NCI-H82 treated with DMSO at 0.1 percent for 48 hours (cell line): ENCODE data around the gene OR1I1.
"Not testable (repeated sequence)": the region's sequence is repeated elsewhere in the genome, so short reads cannot be mapped to it uniquely, and the experiment has no call there.

Source experiments
- DNase-seq: peaks from one replicate; lab custom pipeline; 2025; ENCODE audit not compliant: unreplicated experiment; lab: John Stamatoyannopoulos, UW

The OR1I1 gene, protein sequence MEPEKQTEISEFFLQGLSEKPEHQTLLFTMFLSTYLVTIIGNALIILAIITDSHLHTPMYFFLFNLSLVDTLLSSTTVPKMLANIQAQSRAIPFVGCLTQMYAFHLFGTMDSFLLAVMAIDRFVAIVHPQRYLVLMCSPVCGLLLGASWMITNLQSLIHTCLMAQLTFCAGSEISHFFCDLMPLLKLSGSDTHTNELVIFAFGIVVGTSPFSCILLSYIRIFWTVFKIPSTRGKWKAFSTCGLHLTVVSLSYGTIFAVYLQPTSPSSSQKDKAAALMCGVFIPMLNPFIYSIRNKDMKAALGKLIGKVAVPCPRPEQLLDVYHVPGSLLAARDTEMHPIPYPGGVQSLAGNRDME

DNA sequence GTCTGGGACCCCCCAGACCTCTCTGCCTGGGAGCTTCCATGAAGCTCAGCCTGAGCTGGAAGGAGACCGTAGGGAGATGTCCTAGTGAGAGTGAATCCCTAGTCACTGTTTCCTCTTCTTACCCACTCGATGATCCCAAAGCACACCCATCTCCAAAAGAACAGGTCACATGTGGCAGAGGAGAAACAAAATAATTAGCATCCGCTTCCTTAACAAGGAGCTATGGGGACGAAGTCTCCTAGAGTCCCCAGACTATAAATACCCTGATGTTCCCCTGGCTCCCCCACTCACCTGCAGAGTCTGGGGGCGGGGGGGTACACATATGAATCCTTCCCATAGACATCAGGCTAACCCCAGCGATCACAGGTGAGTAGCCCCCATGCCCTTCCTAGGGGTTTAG is at the start of gene OR1I1:
Gene OR1I1, plus strand, starts transcription at position 301 of the 400 bp plus-strand sequence. CDS start 4,855 bp downstream, outside the sequence.
- no peak for DNase-seq

DNA sequence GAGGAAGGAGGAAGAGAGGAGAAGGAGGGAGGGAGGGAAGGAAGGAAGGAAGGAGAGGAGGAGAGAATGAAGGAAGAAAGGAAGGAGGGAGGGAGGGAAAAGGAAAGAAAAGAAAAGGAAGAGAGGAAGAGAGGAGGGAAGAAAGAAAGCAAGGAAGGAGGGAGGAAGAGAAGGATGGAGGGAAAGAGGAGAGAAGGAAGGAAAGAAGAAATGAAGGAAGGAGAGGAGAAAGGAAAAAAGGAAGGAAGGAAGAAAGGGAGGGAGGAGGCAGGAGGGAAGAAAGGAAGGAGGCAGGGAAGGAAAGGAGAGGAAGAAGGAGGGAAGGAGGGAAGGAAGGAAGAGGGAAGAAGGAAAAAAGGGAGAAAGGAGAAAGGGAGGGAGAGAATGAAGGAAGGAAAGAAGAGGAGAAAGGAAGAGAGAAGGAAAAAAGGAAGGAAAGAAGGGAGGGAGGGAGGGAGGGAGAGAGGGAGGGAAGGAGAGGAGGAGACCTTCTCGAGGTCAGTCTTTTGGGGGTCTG is 46.2 kb upstream of the OR1I1 start:
- DNase-seq: no peak

DNA sequence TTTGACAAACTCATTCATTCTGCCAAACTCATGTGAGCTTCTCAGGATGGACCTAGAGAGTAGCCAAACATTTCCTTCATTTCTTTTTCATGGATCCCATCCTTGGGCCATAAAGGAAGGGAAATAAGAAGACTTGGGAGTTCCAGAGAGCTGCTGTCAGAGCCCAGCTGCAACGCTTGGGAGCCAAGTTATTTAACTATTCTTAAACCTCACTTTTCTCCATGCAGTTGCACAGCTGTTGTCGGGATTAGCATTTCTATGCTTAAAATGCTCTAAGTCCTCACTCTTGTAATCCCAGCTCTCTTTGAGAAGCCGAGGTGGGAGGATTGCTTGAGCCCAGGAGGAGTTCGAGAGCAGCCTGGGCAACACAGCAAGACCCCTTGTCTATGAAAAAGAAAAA is 44.4 kb upstream of the OR1I1 start:
- no peak for DNase-seq

DNA sequence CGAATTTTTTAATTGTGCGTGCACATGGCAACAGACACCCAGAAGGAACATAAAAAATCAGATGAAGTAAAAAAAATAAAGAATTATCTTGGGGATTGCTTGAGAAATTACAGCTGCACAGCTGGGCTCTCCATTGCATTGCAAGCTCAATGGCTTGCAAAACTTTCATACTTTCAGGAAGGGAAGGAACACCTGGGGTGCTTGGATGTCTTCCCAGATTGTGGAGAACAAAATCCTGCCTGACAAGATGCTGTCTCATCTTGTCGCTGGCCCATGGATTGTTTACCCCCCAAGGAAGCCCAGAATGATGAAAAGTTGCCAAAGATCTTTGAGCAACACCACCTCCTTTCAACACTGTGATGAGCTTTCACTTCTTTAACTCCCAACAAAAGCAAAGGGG is 43.7 kb upstream of the OR1I1 start:
- DNase-seq: no peak

DNA sequence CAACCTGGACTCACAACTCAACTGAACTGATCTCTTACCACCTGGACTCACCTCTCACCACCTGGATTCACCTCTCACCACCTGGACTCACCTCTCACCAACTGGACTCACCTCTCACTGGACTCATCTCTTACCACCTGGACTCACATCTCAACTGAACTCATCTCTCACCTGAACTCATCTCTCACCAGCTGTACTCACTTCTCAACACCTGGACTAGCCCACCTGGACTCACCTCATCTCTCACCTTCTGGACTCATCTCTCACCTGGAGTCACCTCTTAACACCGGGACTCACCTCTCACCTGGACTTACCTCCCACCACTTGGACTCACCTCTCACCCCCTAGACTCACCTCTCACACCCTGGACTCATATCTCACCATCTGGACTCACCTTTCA is 40.0 kb upstream of the OR1I1 start:
- DNase-seq: no peak

DNA sequence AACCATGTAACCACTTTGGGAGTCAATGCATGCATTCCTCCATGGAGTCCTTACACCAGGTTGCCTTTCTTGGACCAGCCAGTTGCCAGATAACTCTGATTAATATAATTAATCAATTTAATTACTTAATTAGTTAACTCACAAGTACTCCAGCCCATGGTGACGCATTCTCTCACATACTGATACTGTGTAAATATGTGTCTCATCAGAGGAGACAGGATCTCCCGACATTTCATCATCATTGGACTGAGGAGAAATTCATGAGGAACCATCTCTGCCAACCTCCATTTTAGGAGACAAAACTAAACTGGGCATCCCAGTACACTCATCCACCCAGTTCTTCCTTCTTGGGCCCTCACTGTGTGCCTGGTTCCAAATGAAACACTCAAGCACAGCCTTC is 39.2 kb upstream of the OR1I1 start:
- no peak for DNase-seq

DNA sequence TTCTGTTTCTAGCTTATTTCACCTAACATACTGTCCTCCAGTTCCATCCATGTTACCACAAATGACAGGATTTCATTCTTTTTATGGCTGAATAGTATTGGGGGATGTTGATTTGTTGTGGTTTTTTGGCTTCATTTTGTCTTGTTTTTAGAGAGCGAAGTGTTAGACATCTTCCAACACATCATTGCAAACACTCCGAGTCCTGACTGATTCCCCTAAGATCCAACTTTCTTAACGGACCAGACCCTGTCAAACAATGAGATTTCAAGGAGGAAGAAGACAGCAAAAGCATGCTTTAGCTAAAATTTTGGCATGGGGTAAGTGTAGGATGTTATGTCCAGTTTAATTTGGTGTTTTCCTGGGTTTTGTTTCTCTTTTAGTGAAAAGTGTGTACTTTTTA is 36.5 kb upstream of the OR1I1 start:
- DNase-seq: no peak

DNA sequence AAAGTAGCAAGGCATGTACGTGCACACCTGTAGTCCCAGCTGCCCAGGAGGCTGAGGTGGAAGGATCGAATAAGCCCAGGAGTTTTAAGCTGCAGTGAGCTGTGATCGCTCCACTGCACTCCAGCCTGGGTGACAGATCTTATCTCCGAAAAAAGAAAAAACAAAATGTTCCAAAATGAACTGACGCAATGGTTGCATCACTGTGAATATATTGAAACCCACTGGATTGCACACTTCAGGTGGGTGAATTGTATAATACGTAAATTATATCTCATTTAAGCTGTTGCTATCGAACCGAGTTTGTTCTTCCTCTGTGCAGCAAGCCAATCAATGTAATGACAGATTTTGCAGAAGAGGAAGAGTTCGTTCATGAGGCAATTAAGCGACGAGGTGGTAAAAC is 34.3 kb upstream of the OR1I1 start:
- no peak for DNase-seq

DNA sequence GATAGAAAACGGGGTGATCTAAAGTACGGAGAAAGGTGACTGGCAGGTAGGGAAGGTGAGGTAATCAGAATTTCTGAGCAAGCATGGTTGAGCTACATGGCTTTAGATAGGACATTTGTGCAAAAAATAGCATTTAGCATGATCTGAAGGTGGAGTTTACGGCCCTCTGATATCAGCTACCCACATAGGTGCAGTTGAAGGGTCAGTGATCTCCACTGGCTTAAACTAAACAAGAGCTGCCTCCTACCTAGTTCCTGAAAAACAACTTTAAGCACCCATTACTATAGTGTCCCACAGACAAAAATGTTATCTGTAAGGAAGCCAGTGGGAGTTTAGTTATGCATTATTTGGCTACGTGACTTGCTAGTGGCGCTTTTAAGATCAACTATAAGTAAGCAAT is 33.9 kb upstream of the OR1I1 start:
- DNase-seq: no peak

DNA sequence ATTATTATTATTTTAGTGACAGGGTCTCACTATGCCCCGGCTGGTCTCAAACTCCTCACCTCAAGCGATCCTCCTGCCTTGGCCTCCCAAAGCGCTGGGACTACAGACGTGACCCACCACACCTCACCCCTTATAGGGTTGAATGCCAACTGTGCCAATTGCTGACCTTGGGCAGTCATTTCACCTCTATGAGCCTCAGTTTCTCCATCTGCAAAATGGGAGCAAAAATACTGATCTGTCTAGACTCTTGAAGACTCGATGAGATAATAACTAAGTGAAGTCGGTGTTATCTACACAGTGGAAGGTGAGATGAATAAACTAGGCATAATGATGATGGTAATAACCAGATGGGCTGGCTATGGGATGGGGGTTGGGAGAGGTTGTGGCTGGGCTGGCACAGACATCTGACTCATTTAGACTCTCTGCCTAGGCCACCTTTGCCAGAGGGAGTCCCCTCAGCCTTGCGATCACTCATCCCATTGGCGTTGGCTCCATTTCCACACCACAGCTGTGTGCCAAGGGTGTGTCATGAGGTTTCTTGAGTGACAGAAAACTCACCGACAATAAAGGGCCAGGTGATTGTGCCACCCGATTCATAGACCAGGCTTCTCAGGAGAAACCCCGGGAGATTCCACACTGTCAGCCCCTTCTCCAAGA is 33.0 kb upstream of the OR1I1 start, which contains the start of gene CASP14:
Gene CASP14, plus strand, starts transcription at position 596 of the 657 bp plus-strand sequence. CDS start 2,772 bp downstream, outside the sequence.
- no peak for DNase-seq

DNA sequence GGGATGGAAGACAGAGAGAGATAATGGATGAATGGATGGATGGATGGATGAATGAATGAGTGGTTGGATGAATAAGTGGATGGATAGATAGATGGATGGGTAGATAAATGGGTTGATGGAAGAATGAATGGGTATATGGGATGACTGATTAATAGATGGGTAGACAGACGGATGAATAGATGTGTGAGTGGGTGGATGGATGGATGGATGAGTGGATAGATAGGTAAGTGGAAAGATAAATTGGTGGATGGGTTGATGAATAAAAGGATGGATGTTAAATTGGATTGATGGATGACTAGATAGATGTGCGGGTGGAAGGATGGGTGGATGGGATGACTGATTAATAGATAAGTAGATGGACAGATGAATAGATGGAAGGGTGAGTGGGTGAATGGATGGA is 31.4 kb upstream of the OR1I1 start:
- no peak for DNase-seq

DNA sequence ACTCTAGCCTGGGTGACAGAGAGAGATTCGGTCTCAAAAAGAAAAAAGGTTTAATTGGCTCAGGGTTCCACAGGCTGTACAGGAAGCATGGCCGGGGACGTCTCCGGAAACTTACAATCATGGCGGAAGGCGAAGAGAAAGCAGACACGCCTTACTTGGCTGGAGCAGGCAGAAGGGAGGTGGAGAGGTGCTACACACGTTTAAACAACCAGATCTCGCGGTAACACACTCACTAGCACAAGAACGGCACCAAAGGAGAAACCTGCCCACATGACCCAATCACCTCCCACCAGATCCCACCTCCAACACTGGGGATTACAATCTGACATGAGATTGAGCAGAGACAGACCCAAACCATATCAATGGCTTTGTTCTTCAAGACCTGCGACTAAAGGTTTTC is 20.0 kb upstream of the OR1I1 start:
- no peak for DNase-seq

DNA sequence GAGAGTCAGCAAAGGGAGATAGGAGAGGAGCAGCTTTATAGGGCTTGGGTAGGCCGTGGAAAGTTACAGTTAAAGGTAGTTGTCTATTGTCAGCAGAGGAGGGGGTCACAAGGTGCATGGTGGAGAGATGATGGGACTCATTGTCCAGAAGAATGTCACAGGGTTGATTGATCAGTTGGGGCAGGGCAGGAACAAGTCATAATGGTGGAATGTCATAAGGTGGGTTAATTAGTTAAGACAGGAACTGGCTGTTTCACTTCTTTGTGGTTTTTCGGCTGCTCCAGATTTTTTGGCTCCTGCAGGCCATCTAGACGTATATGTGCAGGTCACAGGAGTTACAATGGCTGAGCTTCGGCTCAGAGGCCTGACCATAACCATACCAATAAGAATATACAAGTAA is 11.6 kb upstream of the OR1I1 start:
- DNase-seq: not testable (repeated sequence)

DNA sequence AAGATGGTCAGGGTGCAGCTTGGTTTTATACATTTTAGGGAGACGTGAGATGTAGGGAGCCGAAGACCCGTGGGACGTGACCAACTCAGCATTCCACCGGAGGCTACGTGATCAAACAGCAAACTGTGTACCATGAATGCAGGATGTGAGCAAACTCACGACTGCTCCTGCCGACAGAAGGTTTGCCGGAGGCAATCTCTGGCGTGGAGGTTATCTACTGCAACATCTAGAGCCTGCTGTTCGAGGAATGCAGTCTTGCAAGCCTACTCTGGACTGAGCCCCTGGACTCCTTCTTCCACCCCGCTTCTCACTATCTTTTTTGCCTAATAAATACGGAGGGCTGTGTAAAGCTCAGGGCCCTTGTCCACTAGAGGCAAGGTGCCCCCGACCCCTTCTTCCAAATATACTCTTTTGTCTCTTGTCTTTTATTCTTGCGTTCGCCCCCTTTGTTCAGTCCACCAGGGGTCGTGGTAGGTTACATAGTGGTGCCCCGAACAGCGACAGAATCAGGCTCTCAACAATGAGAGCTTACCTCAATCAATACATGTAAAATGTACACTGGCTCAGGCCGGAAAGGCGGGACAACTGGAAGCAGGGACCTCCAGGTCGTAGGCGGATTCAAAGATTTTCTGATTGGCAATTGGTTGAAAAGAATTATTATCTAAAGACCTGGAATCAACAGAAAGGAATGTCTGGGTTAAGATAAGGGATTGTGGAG is 8.9 kb upstream of the OR1I1 start:
- DNase-seq: no peak

DNA sequence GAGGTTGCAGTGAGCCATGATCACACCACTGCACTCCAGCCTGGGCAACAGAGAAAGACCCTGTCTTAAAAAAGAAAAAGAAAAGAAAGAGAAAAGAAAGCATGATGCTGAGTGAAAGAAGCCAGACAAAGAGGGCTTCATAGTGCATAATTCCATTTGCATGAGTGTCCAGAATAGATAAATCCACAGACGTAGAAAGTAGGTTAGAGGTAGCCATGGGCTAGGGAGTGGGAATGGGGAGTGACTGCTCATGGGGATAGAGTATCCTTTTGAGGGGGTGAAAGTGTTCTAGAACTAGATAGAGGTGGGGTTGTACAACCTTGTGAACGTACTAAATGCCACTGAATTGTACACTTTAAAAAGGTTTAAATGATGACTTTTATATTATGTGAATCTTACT is 7.6 kb upstream of the OR1I1 start:
- no peak for DNase-seq

DNA sequence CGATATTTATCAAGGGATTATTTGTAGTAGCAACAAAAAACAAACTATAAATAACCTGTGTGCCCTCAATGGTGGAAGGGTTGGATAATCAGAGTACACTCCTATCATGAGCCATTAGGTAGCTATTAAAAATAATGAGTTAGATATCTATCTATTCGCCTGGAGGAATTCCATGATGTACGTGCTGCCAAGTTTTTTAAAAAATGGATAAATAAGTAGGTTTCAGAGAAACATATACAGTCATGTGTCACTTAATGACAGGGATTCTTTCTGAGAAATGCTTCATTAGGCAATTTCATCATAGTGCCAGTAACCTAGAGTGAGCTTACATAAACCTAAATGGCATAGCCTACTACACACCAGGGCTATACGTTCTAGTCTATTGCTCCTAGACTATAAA is 6.2 kb upstream of the OR1I1 start:
- DNase-seq: no peak

DNA sequence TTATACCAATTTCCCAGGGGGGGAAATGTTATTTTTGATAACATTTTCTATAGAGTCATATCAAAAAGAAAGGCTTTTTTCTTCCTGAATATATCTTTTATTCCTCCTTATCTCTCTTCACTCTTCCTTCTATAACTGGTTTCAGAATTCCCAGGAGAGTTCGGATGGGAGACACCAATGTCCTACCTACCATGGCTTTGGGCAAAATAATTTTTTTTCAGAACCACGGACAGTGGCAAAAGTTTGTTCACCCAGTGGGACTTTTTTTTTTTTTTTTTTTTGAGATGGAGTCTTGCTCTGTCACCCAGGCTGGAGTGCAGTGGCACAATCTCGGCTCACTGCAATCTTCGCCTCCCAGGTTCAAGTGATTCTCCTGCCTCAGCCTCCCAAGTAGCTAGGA is 2.0 kb upstream of the OR1I1 start:
- not testable (repeated sequence) for DNase-seq

DNA sequence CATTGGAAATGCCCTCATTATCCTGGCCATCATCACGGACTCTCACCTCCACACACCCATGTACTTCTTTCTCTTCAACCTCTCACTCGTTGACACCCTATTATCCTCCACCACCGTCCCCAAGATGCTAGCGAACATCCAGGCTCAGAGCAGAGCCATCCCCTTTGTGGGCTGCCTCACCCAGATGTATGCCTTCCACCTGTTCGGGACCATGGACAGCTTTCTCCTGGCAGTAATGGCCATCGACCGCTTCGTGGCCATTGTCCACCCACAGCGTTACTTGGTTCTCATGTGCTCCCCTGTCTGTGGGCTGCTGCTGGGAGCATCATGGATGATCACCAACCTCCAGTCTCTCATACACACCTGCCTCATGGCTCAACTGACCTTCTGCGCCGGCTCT is 5.2 kb downstream of the OR1I1 start:
- DNase-seq: no peak

DNA sequence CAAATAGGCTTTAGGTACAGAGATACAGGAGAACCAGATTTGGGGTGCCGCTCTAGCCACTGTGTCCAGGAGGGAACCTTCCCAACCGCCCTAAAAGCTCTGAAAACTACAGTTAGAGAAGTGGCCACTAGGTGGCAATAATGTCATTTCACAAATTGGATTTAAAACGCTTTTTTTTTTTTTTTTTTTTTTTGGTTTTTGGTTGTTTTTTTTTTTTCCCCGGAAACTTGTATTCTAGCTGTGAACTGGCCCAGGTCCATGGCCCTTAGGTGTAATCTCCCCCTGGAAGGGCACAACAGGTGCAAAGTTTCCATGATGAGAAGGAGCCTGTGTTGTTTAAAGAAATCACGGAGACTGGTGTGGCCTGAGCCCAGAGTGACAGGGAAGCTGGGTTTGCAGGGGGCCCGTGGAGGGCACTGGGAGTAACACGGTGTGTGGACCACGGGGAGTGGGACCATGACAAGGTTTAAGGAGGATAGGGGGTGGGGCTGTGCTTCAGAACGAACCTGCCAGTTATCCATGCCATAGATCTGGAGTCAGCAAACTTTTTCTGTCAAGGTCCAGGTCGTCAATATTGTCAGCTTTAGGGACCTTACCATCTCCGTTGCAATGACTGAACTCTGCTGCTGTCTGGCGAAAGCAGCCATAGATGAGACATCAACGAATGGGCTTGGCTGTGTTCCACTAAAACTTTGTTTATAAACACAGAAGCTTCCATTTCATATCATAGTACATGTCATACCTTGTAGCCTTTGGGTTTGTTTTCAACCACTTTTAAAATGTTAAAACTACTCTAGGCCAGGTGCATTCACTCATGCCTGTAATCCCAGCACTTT is 10.1 kb downstream of the OR1I1 start:
- DNase-seq: peak; percentile 46

DNA sequence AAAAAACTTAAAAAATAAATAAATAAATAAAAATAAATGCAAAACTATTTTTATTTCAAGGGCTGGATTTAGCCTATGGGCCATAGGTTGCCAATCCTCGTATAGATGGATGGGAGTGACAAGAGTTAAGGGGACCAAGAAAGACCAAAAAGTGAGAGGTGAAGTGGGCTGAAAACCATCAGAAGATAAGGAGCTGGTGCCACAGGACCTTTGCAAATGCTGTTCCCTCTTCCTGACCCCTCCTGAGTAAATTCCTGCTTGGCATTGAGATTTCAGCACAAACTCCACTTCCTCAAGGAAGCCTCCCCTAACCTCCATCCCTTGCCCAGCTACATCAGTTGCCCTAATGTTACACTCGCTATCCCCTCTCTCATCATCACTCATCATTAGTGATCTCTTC is 11.0 kb downstream of the OR1I1 start:
- DNase-seq: no peak

DNA sequence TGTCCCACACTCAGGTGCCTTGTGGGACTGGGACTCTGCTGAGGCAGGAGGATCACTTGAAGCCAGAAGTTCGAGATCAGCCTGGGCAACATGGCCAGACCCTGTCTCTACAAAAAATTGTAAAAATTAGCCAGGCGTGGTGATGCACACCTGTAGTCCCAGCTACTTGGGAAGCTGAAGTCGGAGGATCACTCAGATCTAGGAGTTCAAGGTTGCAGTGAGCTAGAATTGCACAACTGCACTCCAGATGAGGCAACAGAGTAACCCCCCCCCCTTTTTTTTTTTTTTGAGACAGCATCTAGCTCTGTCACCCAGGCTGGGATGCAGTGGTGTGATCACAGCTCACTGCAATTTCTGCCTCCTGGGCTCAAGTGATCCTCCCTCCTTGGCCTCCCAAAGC is 14.2 kb downstream of the OR1I1 start:
- DNase-seq: no peak
